A549 treated with CORT108297 at 1 μM for 4 hours (cell line): ENCODE results near the gene GJC3. TPM values are rescaled to one million over a fixed set of nuclear protein-coding genes. Genes with fewer than 3 reads are reported as not detected.

Source experiments
- total RNA-seq: library from RNA; stranded (reverse); fragments of 200-300 nt; extraction: Qiagen RNA extraction; gene quantifications from 5 replicates; pipeline ENCODE4 v1.2.3, GENCODE V29; 2022

Gene GJC3, protein sequence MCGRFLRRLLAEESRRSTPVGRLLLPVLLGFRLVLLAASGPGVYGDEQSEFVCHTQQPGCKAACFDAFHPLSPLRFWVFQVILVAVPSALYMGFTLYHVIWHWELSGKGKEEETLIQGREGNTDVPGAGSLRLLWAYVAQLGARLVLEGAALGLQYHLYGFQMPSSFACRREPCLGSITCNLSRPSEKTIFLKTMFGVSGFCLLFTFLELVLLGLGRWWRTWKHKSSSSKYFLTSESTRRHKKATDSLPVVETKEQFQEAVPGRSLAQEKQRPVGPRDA
- 0.09 to 0.22 TPM (median 0.10 TPM) in 3 of 5 replicates, not detected in the others for total RNA-seq

DNA sequence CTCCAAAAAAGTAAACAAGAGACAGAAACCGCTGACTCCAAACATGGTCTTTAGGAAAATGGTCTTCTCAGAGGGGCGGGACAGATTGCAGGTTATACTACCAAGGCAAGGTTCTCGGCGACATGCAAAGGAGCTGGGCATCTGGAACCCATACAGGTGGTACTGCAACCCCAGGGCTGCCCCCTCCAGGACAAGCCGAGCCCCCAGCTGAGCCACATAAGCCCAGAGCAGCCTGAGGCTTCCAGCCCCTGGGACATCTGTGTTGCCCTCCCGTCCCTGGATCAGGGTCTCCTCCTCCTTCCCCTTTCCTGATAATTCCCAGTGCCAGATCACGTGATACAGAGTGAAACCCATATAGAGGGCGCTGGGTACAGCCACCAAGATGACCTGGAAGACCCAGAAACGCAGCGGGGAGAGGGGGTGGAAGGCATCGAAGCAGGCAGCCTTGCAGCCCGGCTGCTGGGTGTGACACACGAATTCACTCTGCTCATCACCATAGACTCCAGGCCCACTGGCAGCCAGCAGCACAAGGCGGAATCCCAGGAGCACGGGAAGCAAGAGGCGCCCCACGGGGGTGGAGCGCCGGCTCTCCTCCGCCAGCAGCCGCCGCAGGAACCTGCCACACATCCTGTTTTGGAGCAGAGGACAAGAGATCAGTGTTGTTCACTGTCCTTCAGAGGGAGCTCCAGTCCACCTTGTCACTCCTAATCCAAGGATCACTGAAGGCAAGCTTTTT, at the start of gene GJC3:
GJC3 (minus strand) TSS at position 627 of the 736 bp plus-strand sequence; CDS start at position 627, 0 bp downstream.

DNA sequence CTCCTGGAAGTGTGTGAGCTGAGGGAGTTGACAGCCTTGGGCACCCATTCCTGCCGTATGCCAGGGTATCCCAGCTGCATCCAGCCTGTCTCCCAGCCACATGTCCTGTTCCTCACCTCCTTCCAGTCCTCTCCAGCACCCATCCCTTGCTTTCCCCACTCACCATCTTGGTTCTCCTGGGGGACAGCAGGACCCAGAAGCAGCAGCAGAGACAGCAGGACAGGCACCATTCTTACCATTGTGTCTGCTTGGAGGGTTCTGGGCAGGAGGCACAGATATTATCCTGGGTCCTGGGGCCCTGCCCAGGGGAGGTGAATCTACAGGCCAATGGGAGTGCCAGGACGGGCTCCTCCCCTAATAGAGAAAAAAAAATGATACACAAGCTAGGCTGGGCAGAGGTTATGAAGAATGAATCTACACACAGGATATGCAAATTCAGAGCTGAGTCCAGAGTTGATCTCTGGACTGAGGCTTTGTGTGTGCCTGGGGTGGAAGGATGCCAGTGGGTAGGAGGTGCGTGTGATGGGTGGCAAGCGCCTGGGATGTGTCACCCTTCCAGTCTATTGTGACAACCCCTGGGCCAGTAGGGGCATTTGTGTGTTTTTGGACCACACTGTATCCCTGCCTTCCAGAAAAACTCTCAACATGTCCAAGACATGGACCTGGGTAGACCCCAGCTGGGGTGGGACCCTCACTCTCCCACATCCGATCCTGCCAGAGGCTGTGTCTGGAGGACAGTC, 46.5 kb upstream of the GJC3 start, which contains the start of gene AZGP1:
AZGP1 (minus strand) TSS at position 250 of the 740 bp plus-strand sequence; CDS start at position 239, 11 bp downstream.

DNA sequence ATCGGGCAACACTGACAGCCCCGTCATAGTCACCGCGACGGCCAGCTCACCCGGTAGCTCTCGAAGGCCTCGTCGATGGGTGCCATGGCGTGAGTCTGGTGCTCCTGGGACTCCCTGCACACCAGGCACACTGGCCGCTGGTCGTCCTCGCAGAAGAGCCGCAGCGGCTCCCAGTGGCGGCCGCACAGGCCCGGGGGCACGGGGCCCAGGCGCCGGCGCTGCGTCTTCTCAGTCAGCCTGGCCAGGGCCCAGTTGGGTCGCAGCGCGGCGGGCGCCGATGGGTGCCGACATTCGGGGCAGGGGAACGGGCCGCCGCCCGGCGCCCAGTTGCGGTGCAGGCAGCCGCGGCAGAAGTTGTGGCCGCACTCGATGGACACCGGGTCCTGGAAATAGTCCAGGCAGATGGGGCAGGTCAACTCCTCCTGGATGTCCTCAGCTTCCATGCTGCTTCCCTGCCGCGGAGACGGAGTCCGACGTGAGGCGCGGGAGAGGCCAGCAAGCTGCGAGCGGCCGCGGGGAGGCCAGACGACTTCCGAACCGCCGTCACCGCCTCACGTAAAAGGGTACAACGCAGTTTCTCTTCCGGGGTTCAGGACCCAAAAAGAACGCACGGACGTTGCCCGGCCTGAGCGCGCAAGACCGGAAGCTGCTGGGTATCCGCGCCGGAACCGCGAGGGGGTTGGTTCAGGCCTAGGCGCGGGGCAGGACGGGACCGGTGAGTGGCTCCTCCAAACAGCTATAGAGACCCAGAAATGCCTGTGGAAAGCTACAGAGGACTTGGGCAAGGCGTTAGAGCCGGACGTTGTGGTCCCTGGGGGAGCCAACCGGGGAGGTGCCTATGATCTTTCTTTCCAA, 10.2 kb downstream of the GJC3 start, which contains the start of gene TRIM4:
TRIM4 (minus strand) TSS at position 572 of the 855 bp plus-strand sequence; CDS start at position 443, 129 bp downstream.

DNA sequence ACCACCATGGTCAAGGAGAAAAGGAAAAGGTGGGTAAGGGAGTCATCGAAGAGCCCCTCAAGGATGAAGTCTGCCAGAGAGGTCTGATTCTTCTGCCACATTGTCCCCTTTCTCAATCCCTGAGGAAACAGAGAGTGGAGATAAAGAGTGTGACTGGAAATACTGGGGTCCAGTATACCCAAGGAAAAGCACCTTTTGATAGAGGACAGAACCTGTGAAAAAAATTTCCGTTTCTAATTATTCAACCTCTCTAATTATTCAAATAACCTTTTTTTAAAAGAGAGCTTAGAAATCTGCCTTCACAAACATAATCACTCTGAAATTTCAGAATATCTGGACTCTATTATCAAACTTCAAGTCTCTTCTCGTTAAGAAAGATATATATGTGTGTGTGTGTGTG, 52.5 kb downstream of the GJC3 start, which contains the start of gene OR2AE1:
OR2AE1 (minus strand) TSS at position 101 of the 400 bp plus-strand sequence; CDS start at position 101, 0 bp downstream.

Other genes with a start within 250 kb of the GJC3 start
- 1.3 to 2.5 TPM (median 1.9 TPM) in 5 replicates for gene CYP3A5, start 249.6 kb downstream of the GJC3 start, total RNA-seq
- 0.06 TPM in 1 of 5 replicates, not detected in the others for gene CYP3A7, start 194.4 kb downstream of the GJC3 start, total RNA-seq
- gene CYP3A4, start 145.4 kb downstream of the GJC3 start, total RNA-seq, result 0.05 TPM in 1 of 5 replicates, not detected in the others
- not detected in 5 replicates for gene CYP3A43, start 101.6 kb downstream of the GJC3 start, total RNA-seq
- gene OR2AE1, start 52.6 kb downstream of the GJC3 start, total RNA-seq, result not detected in 5 replicates
- gene TRIM4, start 10.1 kb downstream of the GJC3 start, total RNA-seq, result 24.2 to 32.7 TPM (median 26.6 TPM) in 5 replicates
- 0.06 TPM in 1 of 5 replicates, not detected in the others for gene AZGP1, start 46.4 kb upstream of the GJC3 start, total RNA-seq
- gene ZKSCAN1, start 86.0 kb upstream of the GJC3 start, total RNA-seq, result 6.8 to 10.8 TPM (median 9.4 TPM) in 5 replicates
- 8.9 to 12.4 TPM (median 10.3 TPM) in 5 replicates for gene ZSCAN21, start 120.2 kb upstream of the GJC3 start, total RNA-seq
- gene ZNF3, start 152.1 kb upstream of the GJC3 start, total RNA-seq, result 18.7 to 22.7 TPM (median 19.8 TPM) in 5 replicates
- gene COPS6, start 159.3 kb upstream of the GJC3 start, total RNA-seq, result 153 to 188 TPM (median 175 TPM) in 5 replicates
- gene MCM7, start 171.8 kb upstream of the GJC3 start, total RNA-seq, result 223 to 257 TPM (median 247 TPM) in 5 replicates
- 15.1 to 17.7 TPM (median 17.0 TPM) in 5 replicates for gene AP4M1, start 172.0 kb upstream of the GJC3 start, total RNA-seq
- gene TAF6, start 189.7 kb upstream of the GJC3 start, total RNA-seq, result 62.3 to 71.2 TPM (median 67.8 TPM) in 5 replicates
- gene CNPY4, start 190.0 kb upstream of the GJC3 start, total RNA-seq, result 10.4 to 12.8 TPM (median 12.0 TPM) in 5 replicates
- 2.6 to 3.4 TPM (median 3.2 TPM) in 5 replicates for gene MBLAC1, start 197.3 kb upstream of the GJC3 start, total RNA-seq
- gene LAMTOR4, start 219.3 kb upstream of the GJC3 start, total RNA-seq, result 145 to 212 TPM (median 183 TPM) in 5 replicates
- 8.7 to 15.5 TPM (median 14.7 TPM) in 5 replicates for gene TRAPPC14, start 229.1 kb upstream of the GJC3 start, total RNA-seq
- gene GAL3ST4, start 239.0 kb upstream of the GJC3 start, total RNA-seq, result 0.06 to 0.15 TPM (median 0.08 TPM) in 5 replicates
- 0.82 to 1.5 TPM (median 1.1 TPM) in 5 replicates for gene GPC2, start 247.8 kb upstream of the GJC3 start, total RNA-seq
- gene STAG3, start 248.3 kb upstream of the GJC3 start, total RNA-seq, result 0.18 to 0.23 TPM (median 0.22 TPM) in 5 replicates